GM23248 (cell line): ENCODE results near the gene DPP10.

Experiments
- EZH2 ChIP-seq: fragments of 200-600 bp; sonication (generic); IDR thresholded peaks from 2 replicates; pipeline ENCODE4 v1.6.1; 2018; ENCODE audit warnings: antibody characterized with exemption, mild to moderate bottlenecking; ENCODE audit not compliant: insufficient read depth, poor library complexity, severe bottlenecking
- EZH2phosphoT487 ChIP-seq: fragments of 200-600 bp; sonication (generic); IDR thresholded peaks from 2 replicates; pipeline ENCODE4 v1.6.1; 2018; ENCODE audit warnings: antibody characterized with exemption, moderate library complexity, mild to moderate bottlenecking, low read depth; ENCODE audit not compliant: insufficient read depth

- no peak for TF ChIP-seq EZH2phosphoT487
- TF ChIP-seq EZH2 = no peak
Observed at GRCh38 chr2:115199966-115200365, 757.5 kb downstream of the DPP10 start.
